ENCODE data around the gene GMEB2.
"Not testable (repeated sequence)": the region's sequence is repeated elsewhere in the genome, so short reads cannot be mapped to it uniquely, and the experiment has no call there.

The GMEB2 gene

GRCh38 chr20:63661108-63661507 is 34.2 kb upstream of the GMEB2 start:
- H3K4me3 ChIP-seq (ENCODE audit: low read length): no peak overlapping the region
- no peak for DNase-seq (ENCODE audit: low read depth)
- TF ChIP-seq, protein P1, sequence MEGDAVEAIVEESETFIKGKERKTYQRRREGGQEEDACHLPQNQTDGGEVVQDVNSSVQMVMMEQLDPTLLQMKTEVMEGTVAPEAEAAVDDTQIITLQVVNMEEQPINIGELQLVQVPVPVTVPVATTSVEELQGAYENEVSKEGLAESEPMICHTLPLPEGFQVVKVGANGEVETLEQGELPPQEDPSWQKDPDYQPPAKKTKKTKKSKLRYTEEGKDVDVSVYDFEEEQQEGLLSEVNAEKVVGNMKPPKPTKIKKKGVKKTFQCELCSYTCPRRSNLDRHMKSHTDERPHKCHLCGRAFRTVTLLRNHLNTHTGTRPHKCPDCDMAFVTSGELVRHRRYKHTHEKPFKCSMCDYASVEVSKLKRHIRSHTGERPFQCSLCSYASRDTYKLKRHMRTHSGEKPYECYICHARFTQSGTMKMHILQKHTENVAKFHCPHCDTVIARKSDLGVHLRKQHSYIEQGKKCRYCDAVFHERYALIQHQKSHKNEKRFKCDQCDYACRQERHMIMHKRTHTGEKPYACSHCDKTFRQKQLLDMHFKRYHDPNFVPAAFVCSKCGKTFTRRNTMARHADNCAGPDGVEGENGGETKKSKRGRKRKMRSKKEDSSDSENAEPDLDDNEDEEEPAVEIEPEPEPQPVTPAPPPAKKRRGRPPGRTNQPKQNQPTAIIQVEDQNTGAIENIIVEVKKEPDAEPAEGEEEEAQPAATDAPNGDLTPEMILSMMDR (IDR thresholded peaks at IDR 0.05; ENCODE audit: insufficient read depth, low read depth, low read length, missing control alignments): no peak

DNA sequence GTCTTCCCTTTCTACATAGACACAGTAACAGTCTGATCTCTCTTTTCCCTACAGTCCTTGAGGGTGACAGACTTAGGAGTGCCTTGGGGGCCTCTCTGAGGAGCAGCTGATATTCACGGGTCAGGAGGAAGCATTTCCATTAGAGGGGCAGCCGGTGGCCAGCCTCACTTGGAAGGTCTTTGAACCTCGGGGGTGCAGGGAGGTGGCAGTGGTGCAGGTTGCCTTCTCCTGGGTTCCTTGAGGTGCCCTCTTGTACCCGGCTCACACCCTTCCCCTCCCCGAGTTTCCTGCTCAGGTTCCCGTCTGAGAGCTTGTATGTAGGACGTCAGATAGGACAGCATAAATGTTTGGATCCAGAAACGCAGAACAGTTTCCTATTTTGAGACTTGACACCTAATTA is 33.7 kb upstream of the GMEB2 start:
- H3K4me3 ChIP-seq (ENCODE audit: low read length): no peak overlapping the region
- TF ChIP-seq, protein P1 (IDR thresholded peaks at IDR 0.05; ENCODE audit: insufficient read depth, low read depth, low read length, missing control alignments): no peak
- no peak for DNase-seq (ENCODE audit: low read depth)

DNA sequence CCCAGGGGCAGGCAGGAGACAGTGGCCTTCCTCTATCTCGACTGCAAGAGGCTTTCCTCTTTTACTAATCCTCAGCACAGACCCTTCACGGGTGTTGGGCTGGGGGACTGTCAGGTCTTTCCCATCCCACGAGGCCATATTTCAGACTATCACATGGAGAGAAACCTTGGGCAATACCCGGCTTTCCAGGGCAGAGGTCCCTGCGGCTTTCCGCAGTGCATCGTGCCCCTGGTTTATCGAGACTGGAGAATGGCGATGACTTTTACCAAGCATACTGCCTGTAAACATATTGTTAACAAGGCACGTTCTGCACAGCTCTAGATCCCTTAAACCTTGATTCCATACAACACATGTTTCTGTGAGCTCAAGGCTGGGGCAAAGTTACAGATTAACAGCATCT is 33.3 kb upstream of the GMEB2 start:
- not testable (repeated sequence) for H3K4me3 ChIP-seq (ENCODE audit: low read length); DNase-seq (ENCODE audit: low read depth)

- peak overlapping the region; percentile 93 for H3K4me3 ChIP-seq (ENCODE audit: low read length)
- DNase-seq (ENCODE audit: low read depth): no peak
- TF ChIP-seq, protein P1 (IDR thresholded peaks at IDR 0.05; ENCODE audit: insufficient read depth, low read depth, low read length, missing control alignments): no peak
Observed at GRCh38 chr20:63659370-63659769, 32.5 kb upstream of the GMEB2 start.

GRCh38 chr20:63658749-63659187 is 31.9 kb upstream of the GMEB2 start:
- peak overlapping the region; percentile 93 for H3K4me3 ChIP-seq (ENCODE audit: low read length)
- peak; percentile 35 for DNase-seq (ENCODE audit: low read depth)
- TF ChIP-seq, protein P1 (IDR thresholded peaks at IDR 0.05; ENCODE audit: insufficient read depth, low read depth, low read length, missing control alignments): no peak

- DNase-seq (ENCODE audit: low read depth): peak; percentile 94
- peak within 1 kb of the TSS; percentile 93 for H3K4me3 ChIP-seq (ENCODE audit: low read length)
- TF ChIP-seq, protein P1 (IDR thresholded peaks at IDR 0.05; ENCODE audit: insufficient read depth, low read depth, low read length, missing control alignments): no peak
Observed at GRCh38 chr20:63657937-63658748, 31.2 kb upstream of the GMEB2 start, which contains the start of gene RTEL1. RTEL1 (plus strand) TSS chr20:63658312; CDS start chr20:63659403, 1,091 bp downstream.

- no peak for DNase-seq (ENCODE audit: low read depth)
- H3K4me3 ChIP-seq (ENCODE audit: low read length): peak overlapping the region; percentile 93
Observed at GRCh38 chr20:63657260-63657936, 30.5 kb upstream of the GMEB2 start.

More at GRCh38 chr20:63657260-63657936, 30.5 kb upstream of the GMEB2 start:
- TF ChIP-seq, protein P1 (IDR thresholded peaks at IDR 0.05; ENCODE audit: insufficient read depth, low read depth, low read length, missing control alignments): no peak
